OCI-LY3 (cell line): ENCODE data around the gene ZNF688.

Experiments
- CTCF ChIP-seq: fragments of 200-600, 300-600 bp; sonication (generic); IDR thresholded peaks from 2 replicates; pipeline ENCODE4 v1.5.1; 2014; ENCODE audit warnings: antibody characterized with exemption, low read length, low read depth
- EZH2phosphoT487 ChIP-seq: fragments of 200-600 bp; shearing (Covaris generic); IDR thresholded peaks from 2 replicates; pipeline ENCODE4 v1.6.1; 2018; ENCODE audit warnings: antibody characterized with exemption, mixed run types, low read depth

GRCh38 chr16:30581457-30581856, 9.9 kb upstream of the ZNF688 start:
- TF ChIP-seq CTCF (no peak), EZH2phosphoT487 (no peak)
